PFSK-1 (cell line): ENCODE data around the gene CDYL.

ENCODE experiments used
- FOXP2 ChIP-seq: optimal IDR thresholded peaks from 2 replicates; pipeline ENCODE3; 2011; ENCODE audit warnings: borderline replicate concordance, control low read depth, inconsistent platforms; ENCODE audit not compliant: insufficient read depth; ENCODE audit errors: extremely low read length, extremely low read depth
- POLR2AphosphoS5 ChIP-seq: IDR thresholded peaks from 2 replicates; pipeline ENCODE4 v1.6.1; 2012; ENCODE audit warnings: low read depth, mild to moderate bottlenecking, control low read depth, low read length, moderate library complexity
- SIN3A ChIP-seq: IDR thresholded peaks from 2 replicates; pipeline ENCODE4 v1.6.1; 2012; ENCODE audit warnings: mild to moderate bottlenecking, low read length, moderate library complexity, borderline replicate concordance; ENCODE audit not compliant: insufficient read depth
- TAF1 ChIP-seq: IDR thresholded peaks from 2 replicates; pipeline ENCODE4 v1.6.1; 2012; ENCODE audit warnings: low read length, control low read depth, borderline replicate concordance; ENCODE audit not compliant: insufficient read depth
- TF ChIP-seq, protein P1 (sequence below), 2 experiments: IDR thresholded peaks; 2 replicates each; pipeline versions ENCODE4 v1.6.1 to v1.8.0; 2011 to 2012; ENCODE audit warnings: low read depth in 2 of 2, low read length in 2 of 2, control low read depth in 1 of 2, inconsistent platforms in 1 of 2, mild to moderate bottlenecking in 1 of 2, moderate library complexity in 1 of 2; ENCODE audit not compliant: insufficient read depth in 1 of 2

Gene CDYL

DNA sequence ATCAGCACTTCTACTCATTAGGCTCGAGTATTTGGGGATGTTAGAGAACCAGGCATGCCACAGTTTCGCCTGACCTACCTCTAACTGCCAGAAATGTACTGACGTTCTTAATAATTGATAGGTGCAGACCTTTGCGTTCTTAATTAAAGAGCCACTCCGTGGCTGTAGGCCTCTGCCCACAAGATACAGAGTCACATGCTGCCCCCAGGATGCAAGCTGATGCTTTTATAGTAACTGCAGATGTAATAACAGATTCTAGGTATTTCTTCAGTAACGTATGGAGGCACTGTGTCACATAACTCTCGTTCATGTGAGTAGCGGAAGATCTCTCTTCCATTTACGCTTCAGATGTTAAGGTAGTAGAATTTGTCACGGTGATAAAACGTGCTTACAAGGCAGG is 114.4 kb downstream of the CDYL start:
- TF ChIP-seq SIN3A (no peak), TAF1 (no peak), FOXP2 (no peak), POLR2AphosphoS5 (no peak)
- TF ChIP-seq, protein P1, sequence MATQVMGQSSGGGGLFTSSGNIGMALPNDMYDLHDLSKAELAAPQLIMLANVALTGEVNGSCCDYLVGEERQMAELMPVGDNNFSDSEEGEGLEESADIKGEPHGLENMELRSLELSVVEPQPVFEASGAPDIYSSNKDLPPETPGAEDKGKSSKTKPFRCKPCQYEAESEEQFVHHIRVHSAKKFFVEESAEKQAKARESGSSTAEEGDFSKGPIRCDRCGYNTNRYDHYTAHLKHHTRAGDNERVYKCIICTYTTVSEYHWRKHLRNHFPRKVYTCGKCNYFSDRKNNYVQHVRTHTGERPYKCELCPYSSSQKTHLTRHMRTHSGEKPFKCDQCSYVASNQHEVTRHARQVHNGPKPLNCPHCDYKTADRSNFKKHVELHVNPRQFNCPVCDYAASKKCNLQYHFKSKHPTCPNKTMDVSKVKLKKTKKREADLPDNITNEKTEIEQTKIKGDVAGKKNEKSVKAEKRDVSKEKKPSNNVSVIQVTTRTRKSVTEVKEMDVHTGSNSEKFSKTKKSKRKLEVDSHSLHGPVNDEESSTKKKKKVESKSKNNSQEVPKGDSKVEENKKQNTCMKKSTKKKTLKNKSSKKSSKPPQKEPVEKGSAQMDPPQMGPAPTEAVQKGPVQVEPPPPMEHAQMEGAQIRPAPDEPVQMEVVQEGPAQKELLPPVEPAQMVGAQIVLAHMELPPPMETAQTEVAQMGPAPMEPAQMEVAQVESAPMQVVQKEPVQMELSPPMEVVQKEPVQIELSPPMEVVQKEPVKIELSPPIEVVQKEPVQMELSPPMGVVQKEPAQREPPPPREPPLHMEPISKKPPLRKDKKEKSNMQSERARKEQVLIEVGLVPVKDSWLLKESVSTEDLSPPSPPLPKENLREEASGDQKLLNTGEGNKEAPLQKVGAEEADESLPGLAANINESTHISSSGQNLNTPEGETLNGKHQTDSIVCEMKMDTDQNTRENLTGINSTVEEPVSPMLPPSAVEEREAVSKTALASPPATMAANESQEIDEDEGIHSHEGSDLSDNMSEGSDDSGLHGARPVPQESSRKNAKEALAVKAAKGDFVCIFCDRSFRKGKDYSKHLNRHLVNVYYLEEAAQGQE (IDR thresholded peaks at IDR 0.05; ENCODE audit: insufficient read depth in 1 of 2, low read depth in 2 of 2, low read length in 2 of 2) = no peak

DNA sequence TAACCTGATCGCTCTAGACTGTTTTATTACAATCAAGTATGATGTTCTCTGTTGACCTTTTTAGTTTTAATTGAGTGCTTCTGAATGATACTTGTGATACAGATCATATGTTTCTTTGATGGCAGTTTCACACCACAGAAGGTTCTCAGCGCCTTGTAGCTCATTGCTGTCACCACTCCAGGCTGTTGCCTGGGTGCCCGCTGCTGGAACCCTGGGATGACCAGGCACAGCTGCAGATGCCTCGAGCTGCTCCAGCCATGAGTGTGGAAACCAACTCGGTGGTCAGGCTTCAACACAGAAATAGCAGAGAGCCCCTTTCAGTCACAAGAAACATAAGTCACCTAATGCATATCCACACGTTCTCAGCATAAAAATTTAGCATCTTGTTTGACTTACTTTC is 114.9 kb downstream of the CDYL start:
- TF ChIP-seq POLR2AphosphoS5 = no peak
- TF ChIP-seq, protein P1 (IDR thresholded peaks at IDR 0.05; ENCODE audit: insufficient read depth in 1 of 2, low read depth in 2 of 2, low read length in 2 of 2) = no peak
- TF ChIP-seq SIN3A = no peak
- TF ChIP-seq TAF1 = no peak
- no peak for TF ChIP-seq FOXP2

DNA sequence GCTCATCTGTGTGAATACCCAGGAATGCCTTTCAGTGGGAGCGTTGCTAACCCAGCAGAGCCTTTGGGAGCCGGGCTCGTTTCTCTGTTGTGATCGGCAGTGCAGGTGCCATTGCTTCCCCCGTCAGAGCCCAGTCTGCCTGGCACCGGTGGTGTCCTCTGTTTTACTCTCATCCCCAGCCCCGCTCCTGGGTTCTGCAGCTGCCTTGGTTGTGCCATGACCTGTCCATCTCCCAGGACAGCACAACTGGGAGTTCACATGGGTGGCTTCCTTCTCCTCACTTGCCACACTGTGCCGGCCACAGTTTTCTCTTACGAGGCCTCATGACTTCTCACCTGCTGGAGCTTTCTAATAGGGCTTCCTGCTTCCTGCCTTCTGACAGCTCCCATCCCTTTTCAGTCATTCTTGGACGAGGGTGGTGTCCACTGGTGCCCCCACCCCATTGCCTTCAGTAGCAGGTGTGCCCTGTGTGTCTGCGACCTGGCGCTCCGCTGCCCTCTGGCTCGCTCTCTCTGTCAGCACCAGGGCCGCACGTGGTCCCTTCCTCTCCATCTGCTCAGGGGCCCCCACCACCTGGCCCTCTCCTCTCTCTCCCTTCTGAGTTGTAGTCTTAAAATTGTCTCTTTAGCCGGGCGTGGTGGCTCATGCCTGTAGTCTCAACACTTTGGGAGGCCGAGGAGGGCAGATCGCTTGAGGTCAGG is 116.7 kb downstream of the CDYL start:
- TF ChIP-seq FOXP2 (no peak), POLR2AphosphoS5 (no peak), TAF1 (no peak), SIN3A (no peak)
- TF ChIP-seq, protein P1 (IDR thresholded peaks at IDR 0.05; ENCODE audit: insufficient read depth in 1 of 2, low read depth in 2 of 2, low read length in 2 of 2) = no peak

DNA sequence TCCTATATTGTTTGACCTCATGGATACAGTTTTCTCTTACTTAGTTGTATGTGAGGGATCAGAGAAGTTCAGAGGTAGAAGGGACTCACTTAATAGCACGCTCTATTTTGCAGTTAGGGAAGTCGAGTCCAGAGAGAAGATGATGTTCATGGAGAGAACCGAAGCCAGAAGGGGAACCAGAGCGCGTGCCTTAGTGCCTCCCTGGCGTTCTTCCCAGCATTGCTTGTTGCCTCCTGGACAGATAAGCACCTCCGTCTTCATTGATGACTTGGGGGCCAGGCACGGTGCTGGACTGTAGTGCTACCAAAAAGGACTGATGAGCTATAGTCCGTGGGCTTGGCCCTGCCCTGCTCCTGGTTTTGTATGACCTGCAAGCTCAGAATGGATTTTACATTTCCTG is 117.8 kb downstream of the CDYL start:
- TF ChIP-seq, protein P1 (IDR thresholded peaks at IDR 0.05; ENCODE audit: insufficient read depth in 1 of 2, low read depth in 2 of 2, low read length in 2 of 2) = no peak
- no peak for TF ChIP-seq SIN3A
- TF ChIP-seq TAF1 = no peak
- no peak for TF ChIP-seq FOXP2
- TF ChIP-seq POLR2AphosphoS5 = no peak

DNA sequence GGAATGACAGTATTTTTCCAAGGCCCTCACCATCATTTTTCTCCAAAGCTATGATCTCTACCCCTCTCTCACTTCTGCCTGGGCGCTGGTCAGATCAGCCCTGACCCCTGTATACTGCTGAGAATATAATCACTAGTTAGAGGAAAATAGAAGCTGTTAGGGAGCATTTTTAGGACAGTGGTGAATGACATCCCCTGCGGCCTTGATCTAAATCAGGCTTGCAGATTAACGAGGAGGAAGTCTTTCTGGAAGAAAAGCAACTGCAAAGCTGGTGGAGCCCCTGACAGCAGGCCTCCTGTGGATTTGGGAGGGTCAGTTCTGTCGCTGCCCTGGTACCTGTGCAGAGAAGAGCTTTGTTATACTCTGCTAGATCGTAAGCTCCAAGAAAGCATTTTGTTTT is 119.8 kb downstream of the CDYL start:
- TF ChIP-seq SIN3A (no peak), POLR2AphosphoS5 (no peak), FOXP2 (no peak), TAF1 (no peak)
- TF ChIP-seq, protein P1 (IDR thresholded peaks at IDR 0.05; ENCODE audit: insufficient read depth in 1 of 2, low read depth in 2 of 2, low read length in 2 of 2) = no peak
